IPS-18c (cell line): ENCODE data around the gene MED10.

Experiments
- H3K4me3 ChIP-seq: 2 replicates; pipeline ENCODE4 v1.7.0; 2013; ENCODE audit warnings: low read depth, mild to moderate bottlenecking, low read length, moderate library complexity; ENCODE audit not compliant: insufficient read depth
- H3K9me3 ChIP-seq: one replicate; pipeline ENCODE4 v1.6.1; 2013; ENCODE audit warnings: mild to moderate bottlenecking, low read length, moderate library complexity; ENCODE audit not compliant: control insufficient read depth, insufficient read depth

The MED10 gene

GRCh38 chr5:6377905-6378765 lies at the start of gene MED10:
MED10 (minus strand) TSS chr5:6378547; CDS start chr5:6378483, 64 bp downstream.
- Histone ChIP-seq H3K9me3 (no peaks in the 10 kb centered on the region), H3K4me3 (peak within 1 kb of the TSS; percentile 79)

- Histone ChIP-seq H3K9me3 (peaks cover 5% of the 10 kb centered on the region), H3K4me3 (no peak overlapping the region)
Observed at GRCh38 chr5:6427694-6428093, 49.3 kb upstream of the MED10 start.

GRCh38 chr5:6424700-6425099 lies 46.4 kb upstream of the MED10 start:
- no peak overlapping the region for H3K4me3 ChIP-seq
- peaks cover 5% of the 10 kb centered on the region for H3K9me3 ChIP-seq

GRCh38 chr5:6424110-6424659 lies 45.8 kb upstream of the MED10 start:
- no peak overlapping the region for H3K4me3 ChIP-seq
- peaks cover 4% of the 10 kb centered on the region for H3K9me3 ChIP-seq

- Histone ChIP-seq H3K9me3 (no peaks in the 10 kb centered on the region), H3K4me3 (no peak overlapping the region)
Observed at GRCh38 chr5:6423327-6424109, 45.2 kb upstream of the MED10 start.

- H3K9me3 ChIP-seq, result no peaks in the 10 kb centered on the region
Observed at GRCh38 chr5:6419340-6419852, 41.0 kb upstream of the MED10 start.

GRCh38 chr5:6418679-6419276 lies 40.4 kb upstream of the MED10 start:
- Histone ChIP-seq H3K9me3 (no peaks in the 10 kb centered on the region), H3K4me3 (no peak overlapping the region)

More at GRCh38 chr5:6419340-6419852, 41.0 kb upstream of the MED10 start:
- H3K4me3 ChIP-seq, result no peak overlapping the region

- Histone ChIP-seq H3K4me3 (no peak overlapping the region), H3K9me3 (no peaks in the 10 kb centered on the region)
Observed at GRCh38 chr5:6417657-6418056, 39.3 kb upstream of the MED10 start.

- H3K9me3 ChIP-seq, result no peaks in the 10 kb centered on the region
- H3K4me3 ChIP-seq, result no peak overlapping the region
Observed at GRCh38 chr5:6412811-6413210, 34.5 kb upstream of the MED10 start.

- H3K4me3 ChIP-seq, result no peak overlapping the region
- H3K9me3 ChIP-seq, result no peaks in the 10 kb centered on the region
Observed at GRCh38 chr5:6411141-6411540, 32.8 kb upstream of the MED10 start.

GRCh38 chr5:6410421-6410820 lies 32.1 kb upstream of the MED10 start:
- Histone ChIP-seq H3K9me3 (no peaks in the 10 kb centered on the region), H3K4me3 (no peak overlapping the region)

- no peaks in the 10 kb centered on the region for H3K9me3 ChIP-seq
- no peak overlapping the region for H3K4me3 ChIP-seq
Observed at GRCh38 chr5:6408627-6409446, 30.5 kb upstream of the MED10 start.

GRCh38 chr5:6408260-6408596 lies 29.9 kb upstream of the MED10 start:
- Histone ChIP-seq H3K9me3 (no peaks in the 10 kb centered on the region), H3K4me3 (no peak overlapping the region)

GRCh38 chr5:6407558-6408259 lies 29.4 kb upstream of the MED10 start:
- H3K4me3 ChIP-seq, result no peak overlapping the region
- H3K9me3 ChIP-seq, result no peaks in the 10 kb centered on the region

- no peaks in the 10 kb centered on the region for H3K9me3 ChIP-seq
- H3K4me3 ChIP-seq, result no peak overlapping the region
Observed at GRCh38 chr5:6405591-6405990, 27.2 kb upstream of the MED10 start.

- no peak overlapping the region for H3K4me3 ChIP-seq
- no peaks in the 10 kb centered on the region for H3K9me3 ChIP-seq
Observed at GRCh38 chr5:6404129-6404528, 25.8 kb upstream of the MED10 start.
